SK-N-SH (cell line): Measurements from ENCODE around the gene PNMA1. TPM values are rescaled to one million over a fixed set of nuclear protein-coding genes. Genes with fewer than 3 reads are reported as not detected.
"Not testable (repeated sequence)": the region's sequence is repeated elsewhere in the genome, so short reads cannot be mapped to it uniquely, and the experiment has no call there.

Experiments used
- CTCF ChIA-PET: fragments of 300-600, 350-600 bp; formaldehyde crosslinking; extraction: SDS; loops from one replicate; lab custom pipeline; 2021; lab: Yijun Ruan, JAX
- POLR2A ChIA-PET: fragments of 350-600 bp; sonication (Branson Sonifier 250); formaldehyde crosslinking; extraction: SDS; loops from one replicate; lab custom pipeline; 2020; ENCODE audit warnings: antibody characterized with exemption, inconsistent platforms; lab: Yijun Ruan, JAX
- DNase-seq: peaks from one replicate; pipeline ENCODE4 v3.0.0; 2012
- H2AFZ ChIP-seq: fragments of 200-600 bp; sonication (generic); 2 replicates; pipeline ENCODE4 v1.8.1; 2016; ENCODE audit warnings: antibody characterized with exemption, mild to moderate bottlenecking, low read depth
- H3F3A ChIP-seq: fragments of 200-600 bp; sonication (generic); replicated peaks from 2 replicates; pipeline ENCODE3; 2016; ENCODE audit warnings: antibody characterized with exemption, mild to moderate bottlenecking; ENCODE audit not compliant: insufficient read depth
- H3K27ac ChIP-seq, 2 experiments: fragments of 200-500 bp in 1 of 2; fragments of 200-600 bp in 1 of 2; sonication (Bioruptor generic) in 1 of 2; sonication (generic), shearing (Covaris generic) in 1 of 2; 2 replicates each; pipeline versions ENCODE4 v1.5.1 to v1.6.1; 2014 to 2016; ENCODE audit warnings: low read depth in 2 of 2, inconsistent platforms in 1 of 2, low read length in 1 of 2, mild to moderate bottlenecking in 1 of 2, mixed read lengths in 1 of 2
- H3K27me3 ChIP-seq: fragments of 200-600 bp; sonication (generic), shearing (Covaris generic); 2 replicates; pipeline ENCODE4 v1.6.1; 2016; ENCODE audit warnings: mixed run types; ENCODE audit not compliant: insufficient read depth
- H3K36me3 ChIP-seq, 2 experiments: fragments of 200-500 bp in 1 of 2; fragments of 200-600 bp in 1 of 2; sonication (Bioruptor generic) in 1 of 2; sonication (generic) in 1 of 2; replicated peaks in 1 of 2; 2 replicates each; pipeline versions ENCODE3 to v1.5.1; 2014 to 2016; ENCODE audit warnings: low read length in 1 of 2, mild to moderate bottlenecking in 1 of 2; ENCODE audit not compliant: insufficient read depth in 2 of 2, control insufficient read depth in 1 of 2
- H3K4me1 ChIP-seq, 2 experiments: fragments of 200-500 bp in 1 of 2; fragments of 200-600 bp in 1 of 2; sonication (Bioruptor generic) in 1 of 2; sonication (generic), shearing (Covaris generic) in 1 of 2; 2 replicates each; pipeline versions ENCODE4 v1.5.1 to v1.6.1; 2014 to 2016; ENCODE audit warnings: low read depth in 1 of 2, low read length in 1 of 2, mixed run types in 1 of 2; ENCODE audit not compliant: insufficient read depth in 2 of 2, control insufficient read depth in 1 of 2
- H3K4me2 ChIP-seq: fragments of 200-600 bp; sonication (generic), shearing (Covaris generic); 2 replicates; pipeline ENCODE4 v1.6.1; 2017; ENCODE audit warnings: mixed run types
- H3K4me3 ChIP-seq, 2 experiments: fragments of 200-500 bp in 1 of 2; fragments of 200-600 bp in 1 of 2; sonication (Bioruptor generic) in 1 of 2; sonication (generic), shearing (Covaris generic) in 1 of 2; 2 replicates each; pipeline versions ENCODE4 v1.5.1 to v1.8.1; 2014 to 2016; ENCODE audit warnings: low read depth in 2 of 2, inconsistent platforms in 1 of 2, low read length in 1 of 2, mild to moderate bottlenecking in 1 of 2, mixed read lengths in 1 of 2, moderate library complexity in 1 of 2
- H3K79me2 ChIP-seq: fragments of 200-600 bp; sonication (generic); 2 replicates; pipeline ENCODE4 v1.8.1; 2017; ENCODE audit warnings: mild to moderate bottlenecking; ENCODE audit not compliant: insufficient read depth
- H3K9ac ChIP-seq: fragments of 200-600 bp; sonication (generic); 2 replicates; pipeline ENCODE4 v1.6.1; 2017; ENCODE audit warnings: mixed run types
- H3K9me2 ChIP-seq: fragments of 200-600 bp; sonication (generic); 2 replicates; pipeline ENCODE4 v1.6.1; 2017; ENCODE audit warnings: mixed run types
- H3K9me3 ChIP-seq: fragments of 200-600 bp; sonication (generic); 2 replicates; pipeline ENCODE4 v1.6.1; 2017; ENCODE audit warnings: mixed run types, mild to moderate bottlenecking, moderate library complexity
- H4K20me1 ChIP-seq: fragments of 200-600 bp; sonication (generic); 2 replicates; pipeline ENCODE4 v1.6.1; 2017; ENCODE audit warnings: mild to moderate bottlenecking, mixed run types; ENCODE audit not compliant: insufficient read depth
- EZH2phosphoT487 ChIP-seq: fragments of 200-600 bp; sonication (generic); IDR thresholded peaks from 2 replicates; pipeline ENCODE4 v1.6.1; 2017; ENCODE audit warnings: low read depth, mixed run types, mild to moderate bottlenecking, antibody characterized with exemption, moderate library complexity, borderline replicate concordance
- WGBS: methylation state at CpG from one replicate; pipeline ENCODE4 v1.1.6; 2017; ENCODE audit warnings: low lambda C conversion rate; 5-methylcytosine and 5-hydroxymethylcytosine counted together
- polyA plus RNA-seq, 3 experiments: library from polyadenylated mRNA; depleted of rRNA; stranded (reverse); fragments of >200 nt; gene quantifications; 2 replicates each; pipeline ENCODE4 v1.2.3, GENCODE V29; 2012

The PNMA1 gene
- polyA plus RNA-seq, 1 of the 3 experiments (the other 2 are of a cell fraction): 31.5 TPM

DNA sequence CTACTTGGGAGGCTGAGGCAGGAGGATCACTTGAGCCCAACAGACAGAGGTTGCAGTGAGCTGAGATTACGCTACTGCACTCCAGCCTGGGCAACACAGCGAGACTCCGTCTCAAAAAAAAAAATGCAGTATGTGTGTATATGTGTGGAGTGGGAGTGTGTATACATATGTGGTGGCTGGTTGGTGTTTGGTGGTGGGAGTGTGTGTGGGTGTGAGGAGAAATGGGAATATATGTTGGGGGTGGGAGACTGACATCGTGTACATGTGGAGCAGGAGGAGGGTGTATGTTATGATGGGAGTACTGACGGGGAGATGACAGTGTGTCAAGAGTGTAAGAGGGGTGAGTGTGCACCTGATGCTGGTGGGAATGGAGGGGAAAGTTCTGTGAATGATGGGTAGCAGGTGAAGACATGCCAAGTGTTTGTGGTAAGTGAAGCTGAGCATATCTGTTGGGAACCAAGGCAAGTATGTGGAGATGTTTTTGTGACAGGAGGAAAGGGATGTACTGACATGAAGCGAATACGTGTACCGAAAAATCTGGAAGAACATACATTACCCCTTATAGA is 4.2 kb downstream of the PNMA1 start:
- Histone ChIP-seq H3K27me3 (no peaks in the 10 kb centered on the region), H3K4me2 (no peak overlapping the region)
- 96% methylated on average over 8 of the region's 8 CpGs for WGBS

DNA sequence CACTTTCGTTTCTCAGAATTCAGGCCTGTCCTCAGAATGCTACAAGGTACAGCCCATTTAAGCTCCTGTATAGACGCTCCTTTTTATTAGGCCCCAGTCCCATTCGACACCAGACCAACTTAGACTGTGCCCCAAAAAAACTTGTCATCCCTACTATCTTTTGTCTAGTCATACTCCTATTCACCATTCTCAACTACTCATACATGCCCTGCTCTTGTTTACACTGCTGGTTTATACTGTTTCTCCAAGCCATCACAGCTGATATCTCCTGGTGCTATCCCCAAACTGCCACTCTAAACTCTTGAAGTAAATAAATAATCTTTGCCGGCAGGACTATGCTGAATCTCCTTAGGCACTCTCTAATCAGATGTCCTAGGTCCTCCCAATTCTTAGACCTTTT is 6.1 kb downstream of the PNMA1 start:
- not testable (repeated sequence) for H3F3A ChIP-seq

More for the DNA sequence above, 4.2 kb downstream of the PNMA1 start:
- no peak overlapping the region for H3K9ac ChIP-seq
- peaks cover 41% of the 10 kb centered on the region for H3K79me2 ChIP-seq
- H3K27ac ChIP-seq: no peak overlapping the region
- H3K9me3 ChIP-seq: no peaks in the 10 kb centered on the region
- H3K36me3 ChIP-seq: no peaks in the 10 kb centered on the region
- H4K20me1 ChIP-seq: peaks cover 24% of the 10 kb centered on the region
- H3K9me2 ChIP-seq: no peaks in the 10 kb centered on the region
- no peak for TF ChIP-seq EZH2phosphoT487
- CTCF ChIA-PET: interaction anchor here (1.2 to 2.0 kb wide), 3 partner anchors 13 to 201 kb away, joined by 4 to 7 read pairs (median 7); no protein-coding TSS in a partner anchor
- peaks cover 6% of the 10 kb centered on the region for H3F3A ChIP-seq
- H3K4me1 ChIP-seq: peaks cover 0 to 11% of the 10 kb centered on the region in 2 experiments; a peak in 3 of 4 replicates
- no peak for DNase-seq
- no peak overlapping the region for H3K4me3 ChIP-seq
- H2AFZ ChIP-seq: no peak overlapping the region
- POLR2A ChIA-PET: interaction anchor here (0.9 kb wide), 1 partner anchor 9 kb away, joined by 3 read pairs; no protein-coding TSS in a partner anchor

DNA sequence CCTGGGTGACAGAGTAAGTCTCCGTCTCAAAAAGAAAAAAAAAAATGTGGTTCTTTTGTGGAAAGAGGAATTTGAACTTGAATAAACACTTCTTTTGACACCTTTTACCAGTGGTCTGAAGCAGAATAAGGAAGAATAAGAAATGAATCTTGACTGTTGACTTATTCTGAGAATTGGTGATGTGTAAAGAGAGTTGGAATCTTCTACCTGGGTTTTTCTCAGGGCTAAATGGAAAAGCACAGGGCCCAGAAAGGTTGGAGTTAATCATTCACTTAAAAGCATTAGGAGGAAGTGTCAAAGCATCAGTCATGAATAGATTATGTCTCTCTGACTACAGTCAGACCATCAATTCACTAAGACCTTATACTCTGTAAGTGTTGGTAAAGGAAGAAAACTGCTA is 13.9 kb downstream of the PNMA1 start:
- H3K9ac ChIP-seq: no peak overlapping the region
- POLR2A ChIA-PET: no interaction called here
- CTCF ChIA-PET: no interaction called here
- peaks cover 0 to 4% of the 10 kb centered on the region in 2 experiments for H3K36me3 ChIP-seq
- H3K4me3 ChIP-seq: no peak overlapping the region
- no peaks in the 10 kb centered on the region for H3K79me2 ChIP-seq
- 0 out of 4 replicates have a peak, but pooled peaks cover 0 to 6% of the 10 kb centered on the region in 2 experiments for H3K4me1 ChIP-seq
- H3K9me3 ChIP-seq: no peaks in the 10 kb centered on the region
- no peak overlapping the region for H2AFZ ChIP-seq
- TF ChIP-seq EZH2phosphoT487: no peak
- no peak overlapping the region for H3K27ac ChIP-seq
- 94% methylated on average over 1 of the region's 1 CpG for WGBS
- no peak overlapping the region for H3K4me2 ChIP-seq
- no peak for DNase-seq
- H4K20me1 ChIP-seq: no peaks in the 10 kb centered on the region
- peaks cover 6% of the 10 kb centered on the region for H3F3A ChIP-seq
- no peaks in the 10 kb centered on the region for H3K27me3 ChIP-seq
- no peaks in the 10 kb centered on the region for H3K9me2 ChIP-seq

More for the DNA sequence above, 6.1 kb downstream of the PNMA1 start:
- H3K4me2 ChIP-seq, H2AFZ ChIP-seq, H3K27me3 ChIP-seq, DNase-seq, H3K9me3 ChIP-seq, H3K27ac ChIP-seq, H3K4me1 ChIP-seq, H3K4me3 ChIP-seq, H3K9ac ChIP-seq, CTCF ChIA-PET, POLR2A ChIA-PET, H3K36me3 ChIP-seq, H3K9me2 ChIP-seq: not testable (repeated sequence)
- Histone ChIP-seq H3K79me2 (peaks cover 34% of the 10 kb centered on the region), H4K20me1 (peaks cover 24% of the 10 kb centered on the region)
- WGBS: 85% methylated on average over 2 of the region's 4 CpGs
